OCI-LY7 (cell line): ENCODE data around the gene SLC27A6. TPM values are rescaled to one million over a fixed set of nuclear protein-coding genes. Genes with fewer than 3 reads are reported as not detected.

Experiments used
- BruUV-seq: library from RNA; stranded (reverse); fragments of 400-500 nt; replicated peaks from 2 replicates; lab custom pipeline; 2021; lab: Mats Ljungman, UMichigan
- CTCF ChIA-PET: fragments of 300-600 bp; sonication (Branson Sonifier 250); formaldehyde crosslinking; loops from one replicate; lab custom pipeline; 2022; ENCODE audit warnings: antibody characterized with exemption; ENCODE audit not compliant: unreplicated experiment; lab: Charles Lee
- POLR2A ChIA-PET: fragments of 300-600 bp; sonication (Branson Sonifier 250); formaldehyde crosslinking; loops from one replicate; lab custom pipeline; 2022; ENCODE audit warnings: antibody characterized with exemption; lab: Charles Lee
- DNase-seq: peaks from one replicate; pipeline ENCODE4 v3.0.0-alpha.2; 2015; ENCODE audit warnings: low spot score
- H2AFZ ChIP-seq: fragments of 200-600 bp; sonication (generic), shearing (Covaris generic); 2 replicates; pipeline ENCODE4 v1.6.1; 2014; ENCODE audit warnings: mild to moderate bottlenecking, antibody characterized with exemption, low read length, moderate library complexity
- H3K27ac ChIP-seq: fragments of 200-600 bp; sonication (generic); 2 replicates; pipeline ENCODE4 v1.5.1; 2014; ENCODE audit warnings: mixed run types, low read depth, mild to moderate bottlenecking, moderate library complexity, low read length, inconsistent platforms; ENCODE audit not compliant: poor library complexity, severe bottlenecking
- H3K36me3 ChIP-seq: fragments of 200-600 bp; sonication (generic); 2 replicates; pipeline ENCODE4 v1.6.1; 2014; ENCODE audit warnings: mild to moderate bottlenecking, antibody characterized with exemption, low read length, moderate library complexity, mixed read lengths; ENCODE audit not compliant: insufficient read depth
- H3K4me1 ChIP-seq: fragments of 200-600 bp; sonication (generic); 2 replicates; pipeline ENCODE4 v1.5.1; 2014; ENCODE audit warnings: mild to moderate bottlenecking, low read length; ENCODE audit not compliant: insufficient read depth, poor library complexity, severe bottlenecking
- H3K4me2 ChIP-seq: fragments of 200-600 bp; sonication (generic); 2 replicates; pipeline ENCODE4 v1.6.1; 2014; ENCODE audit warnings: mild to moderate bottlenecking, low read length
- H3K4me3 ChIP-seq: fragments of 200-600 bp; sonication (generic); 2 replicates; pipeline ENCODE4 v1.5.1; 2014; ENCODE audit warnings: mild to moderate bottlenecking, low read depth, low read length; ENCODE audit not compliant: poor library complexity, severe bottlenecking
- H3K79me2 ChIP-seq: fragments of 200-600 bp; sonication (generic); 2 replicates; pipeline ENCODE4 v1.6.1; 2016; ENCODE audit warnings: low read depth, mild to moderate bottlenecking, low read length, moderate library complexity, mixed read lengths; ENCODE audit not compliant: insufficient read depth
- H3K9me2 ChIP-seq: fragments of 200-600 bp; sonication (generic); 2 replicates; pipeline ENCODE4 v1.6.1; 2016; ENCODE audit warnings: mild to moderate bottlenecking, low read length, mixed read lengths; ENCODE audit not compliant: insufficient read depth
- H3K9me3 ChIP-seq: fragments of 200-600 bp; sonication (generic); 2 replicates; pipeline ENCODE4 v1.6.1; 2014; ENCODE audit warnings: mild to moderate bottlenecking, mixed run types, low read length, mixed read lengths
- H4K20me1 ChIP-seq: fragments of 200-600 bp; sonication (generic); 2 replicates; pipeline ENCODE4 v1.6.1; 2014; ENCODE audit warnings: mild to moderate bottlenecking, antibody characterized with exemption, low read length, moderate library complexity, mixed read lengths; ENCODE audit not compliant: insufficient read depth
- CTCF ChIP-seq: fragments of 200-600 bp; sonication (generic); conservative IDR thresholded peaks from 2 replicates; pipeline ENCODE4 v1.5.1; 2014; ENCODE audit warnings: mild to moderate bottlenecking, antibody characterized with exemption, low read length, moderate library complexity, mixed read lengths
- EZH2phosphoT487 ChIP-seq: fragments of 200-600 bp; sonication (generic); IDR thresholded peaks from 2 replicates; pipeline ENCODE4 v1.6.1; 2018; ENCODE audit warnings: low read depth, borderline replicate concordance, mild to moderate bottlenecking, mixed run types, antibody characterized with exemption, low read length, moderate library complexity, mixed read lengths
- intact Hi-C: fragments of 100-400 bp; cut with micrococcal nuclease; formaldehyde crosslinking; loops from one replicate; pipeline ENCODE4 v1.10.0; 2022; ENCODE audit not compliant: unreplicated experiment
- total RNA-seq, 2 experiments: library from RNA; depleted of rRNA in 1 of 2; stranded (reverse); fragments of >200 nt in 1 of 2; shearing (Covaris generic) in 1 of 2; gene quantifications; 2 replicates each; pipeline ENCODE4 v1.2.3, GENCODE V29; 2014 to 2022

SLC27A6 gene
- total RNA-seq, 2 experiments from 2014 or later = not detected

GRCh38 chr5:129067745-129068144 lies 102.5 kb downstream of the SLC27A6 start:
- no peak overlapping the region for H3K4me3 ChIP-seq
- no peak for DNase-seq
- no peaks in the 10 kb centered on the region for H3K9me2 ChIP-seq
- H3K79me2 ChIP-seq = no peaks in the 10 kb centered on the region
- H3K4me2 ChIP-seq = no peak overlapping the region
- BruUV-seq = no TSS peak
- POLR2A ChIA-PET = interaction anchor here (0.5 to 0.7 kb wide), 2 partner anchors 10 to 524 kb away, joined by 3 read pairs; no protein-coding TSS in a partner anchor
- TF ChIP-seq EZH2phosphoT487 = no peak
- TF ChIP-seq CTCF = no peak
- H3K36me3 ChIP-seq = no peaks in the 10 kb centered on the region
- no peak overlapping the region for H3K27ac ChIP-seq
- H2AFZ ChIP-seq = no peak overlapping the region
- H4K20me1 ChIP-seq = no peaks in the 10 kb centered on the region
- H3K4me1 ChIP-seq = no peaks in the 10 kb centered on the region
- no peaks in the 10 kb centered on the region for H3K9me3 ChIP-seq
- CTCF ChIA-PET = no interaction called here
- intact Hi-C loops = no loop called here

GRCh38 chr5:129069292-129069691 lies 104.0 kb downstream of the SLC27A6 start:
- H3K9me3 ChIP-seq = no peaks in the 10 kb centered on the region
- no peak overlapping the region for H3K4me2 ChIP-seq
- CTCF ChIA-PET = no interaction called here
- H3K4me3 ChIP-seq = no peak overlapping the region
- no peak overlapping the region for H3K27ac ChIP-seq
- no peaks in the 10 kb centered on the region for H3K4me1 ChIP-seq
- intact Hi-C loops = no loop called here
- H4K20me1 ChIP-seq = no peaks in the 10 kb centered on the region
- H3K36me3 ChIP-seq = no peaks in the 10 kb centered on the region
- POLR2A ChIA-PET = no interaction called here
- no TSS peak for BruUV-seq
- DNase-seq = no peak
- no peaks in the 10 kb centered on the region for H3K9me2 ChIP-seq
- no peak overlapping the region for H2AFZ ChIP-seq
- no peak for TF ChIP-seq EZH2phosphoT487
- H3K79me2 ChIP-seq = no peaks in the 10 kb centered on the region

GRCh38 chr5:129073111-129073510 lies 107.8 kb downstream of the SLC27A6 start:
- no peaks in the 10 kb centered on the region for H3K4me1 ChIP-seq
- no TSS peak for BruUV-seq
- TF ChIP-seq CTCF (no peak), EZH2phosphoT487 (no peak)
- DNase-seq = no peak
- H3K4me2 ChIP-seq = no peak overlapping the region
- no peak overlapping the region for H3K27ac ChIP-seq
- H3K36me3 ChIP-seq = no peaks in the 10 kb centered on the region
- no peaks in the 10 kb centered on the region for H4K20me1 ChIP-seq
- H3K4me3 ChIP-seq = no peak overlapping the region
- H3K79me2 ChIP-seq = no peaks in the 10 kb centered on the region
- no peaks in the 10 kb centered on the region for H3K9me3 ChIP-seq
- ChIA-PET CTCF (no interaction called here), POLR2A (no interaction called here)
- H3K9me2 ChIP-seq = no peaks in the 10 kb centered on the region
- intact Hi-C loops = no loop called here
- no peak overlapping the region for H2AFZ ChIP-seq
